Muscle layer of colon (tissue), 2 donors: Measurements from ENCODE around the gene C1QTNF5.

Experiments used
- H3K27ac ChIP-seq: one replicate; pipeline ENCODE4 v1.7.0; 2013; ENCODE audit warnings: low read depth, mild to moderate bottlenecking, low read length, moderate library complexity
- H3K27me3 ChIP-seq, 2 donors: one replicate each; pipeline ENCODE4 v1.7.0; 2013; ENCODE audit warnings: low read length in 2 of 2, mild to moderate bottlenecking in 2 of 2; ENCODE audit not compliant: insufficient read depth in 2 of 2, control insufficient read depth in 1 of 2
- H3K36me3 ChIP-seq: one replicate; pipeline ENCODE4 v1.7.0; 2013; ENCODE audit warnings: mild to moderate bottlenecking, low read length; ENCODE audit not compliant: insufficient read depth
- H3K4me1 ChIP-seq: one replicate; pipeline ENCODE4 v1.7.0; 2013; ENCODE audit warnings: mild to moderate bottlenecking, low read length; ENCODE audit not compliant: insufficient read depth
- H3K4me3 ChIP-seq, 2 donors: one replicate each; pipeline ENCODE4 v1.7.0; 2013; ENCODE audit warnings: low read length in 2 of 2, low read depth in 1 of 2, mild to moderate bottlenecking in 1 of 2, moderate library complexity in 1 of 2
- H3K9ac ChIP-seq: one replicate; pipeline ENCODE4 v1.7.0; 2013; ENCODE audit warnings: low read length
- H3K9me3 ChIP-seq: one replicate; pipeline ENCODE4 v1.7.0; 2013; ENCODE audit warnings: mild to moderate bottlenecking, low read length
- donor health status: abdominal sarcoma.
- donor health status: Adenocarcinoma of cecum.

Gene C1QTNF5

DNA sequence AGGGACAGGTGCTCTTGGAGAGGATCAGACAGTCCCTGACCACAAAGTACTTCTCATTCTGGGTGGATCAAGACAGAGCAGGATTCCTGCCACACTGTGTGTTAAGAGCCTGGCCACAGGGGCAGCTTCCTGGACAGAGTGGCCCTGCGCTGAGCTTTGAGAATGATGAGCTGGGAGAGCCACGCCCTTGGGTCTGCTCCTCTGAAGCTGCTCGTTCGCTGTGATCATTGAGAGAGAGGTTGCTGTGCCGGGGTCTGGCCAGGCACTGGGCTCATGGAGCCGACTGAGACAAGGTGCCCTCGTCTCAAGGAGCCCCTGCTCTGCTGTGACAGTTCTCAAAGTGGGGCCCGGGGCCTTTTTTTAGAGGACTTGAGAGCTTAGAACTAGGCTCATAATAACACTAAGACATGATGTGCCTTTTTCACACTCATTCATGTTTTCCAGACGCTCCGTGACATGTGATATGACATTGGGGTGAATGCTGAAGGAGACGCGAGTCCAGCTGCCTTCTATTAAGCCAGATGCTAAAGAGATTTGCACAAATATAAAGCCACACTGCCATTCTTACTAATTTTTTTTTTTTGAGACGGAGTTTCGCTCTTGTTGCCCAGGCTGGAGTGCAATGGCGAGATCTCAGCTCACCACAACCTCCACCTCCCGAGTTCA lies 7.4 kb upstream of the C1QTNF5 start:
- Histone ChIP-seq H3K27ac (no peak overlapping the region), H3K9ac (no peak overlapping the region), H3K36me3 (no peaks in the 10 kb centered on the region), H3K9me3 (no peaks in the 10 kb centered on the region), H3K27me3 (no peaks in the 10 kb centered on the region), H3K4me3 (no peak overlapping the region), H3K4me1 (no peaks in the 10 kb centered on the region)

DNA sequence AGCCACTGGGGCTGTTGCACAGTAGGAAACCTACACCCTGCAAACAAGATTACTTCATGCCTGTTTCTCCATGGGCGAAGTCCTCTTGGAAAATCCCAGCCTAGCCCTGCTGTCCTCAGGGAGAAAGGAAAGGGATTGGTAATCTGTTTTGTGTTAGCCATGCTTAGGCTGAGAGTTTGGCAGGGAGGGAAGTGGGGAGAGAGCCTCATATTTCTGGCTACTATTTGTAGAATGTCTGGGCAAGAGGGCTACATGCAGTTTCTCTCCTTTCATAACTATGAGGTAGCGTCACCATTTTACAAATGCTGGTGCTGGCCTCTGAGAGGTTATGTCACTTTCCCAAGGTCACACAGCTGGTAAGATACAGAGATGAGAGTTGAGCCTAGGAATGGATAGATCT lies 6.6 kb upstream of the C1QTNF5 start:
- H3K4me3 ChIP-seq, result no peak overlapping the region
- H3K27ac ChIP-seq, result no peak overlapping the region
- no peaks in the 10 kb centered on the region for H3K27me3 ChIP-seq
- H3K4me1 ChIP-seq, result no peaks in the 10 kb centered on the region
- H3K36me3 ChIP-seq, result no peaks in the 10 kb centered on the region
- no peak overlapping the region for H3K9ac ChIP-seq
- no peaks in the 10 kb centered on the region for H3K9me3 ChIP-seq

DNA sequence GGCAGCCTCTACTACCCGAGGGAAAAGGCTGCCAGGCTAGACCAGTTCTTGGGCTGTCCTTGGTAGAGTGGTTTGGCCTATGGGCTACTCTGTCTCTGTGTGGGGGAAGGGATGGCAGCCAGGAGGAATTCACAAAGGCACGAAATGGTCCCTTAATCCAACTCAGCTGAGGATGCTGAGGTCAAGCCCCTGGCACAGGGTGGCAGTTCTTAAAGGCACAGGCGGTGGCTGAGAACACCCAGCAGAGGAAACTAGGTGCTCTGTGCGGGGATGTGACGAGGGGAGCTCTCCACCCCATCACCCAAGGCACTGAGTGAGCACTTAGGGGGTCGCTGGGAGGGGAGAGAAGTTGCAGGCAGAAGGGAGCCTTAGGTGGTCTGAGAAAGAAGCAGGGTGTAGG lies 5.9 kb upstream of the C1QTNF5 start, which contains the start of gene MFRP:
MFRP (minus strand) TSS at position 101 of the 400 bp plus-strand sequence. CDS start 192 bp downstream, outside the sequence.
- H3K9ac ChIP-seq, result no peak within 1 kb of the TSS
- H3K36me3 ChIP-seq, result no peaks in the 10 kb centered on the region
- H3K4me3 ChIP-seq, result no peak within 1 kb of the TSS
- no peak within 1 kb of the TSS for H3K27ac ChIP-seq
- no peaks in the 10 kb centered on the region for H3K4me1 ChIP-seq
- no peaks in the 10 kb centered on the region for H3K9me3 ChIP-seq
- H3K27me3 ChIP-seq, result no peaks in the 10 kb centered on the region

DNA sequence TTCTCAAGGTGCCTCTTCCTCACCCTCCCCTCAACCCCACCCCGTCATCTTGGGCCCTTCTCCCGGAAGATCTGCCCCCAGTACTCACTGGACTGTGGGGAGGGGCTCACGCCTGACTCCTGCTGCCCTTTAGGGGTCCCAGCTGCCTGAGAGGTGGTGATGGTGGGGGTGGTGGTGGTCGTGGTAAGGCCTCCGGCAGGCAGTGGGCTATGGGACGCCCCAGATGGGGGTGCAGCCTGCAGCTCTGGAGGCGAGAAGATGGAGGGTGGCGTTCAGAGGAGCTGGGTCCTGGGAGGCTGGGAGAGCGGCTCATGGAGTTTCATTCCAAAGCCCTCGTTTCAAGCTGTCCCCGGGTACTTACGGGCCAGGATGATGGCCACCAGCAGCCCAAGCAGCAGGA lies 5.0 kb upstream of the C1QTNF5 start:
- peaks cover 0 to 6% of the 10 kb centered on the region in 2 donors for H3K27me3 ChIP-seq
- H3K4me1 ChIP-seq, result peaks cover 6% of the 10 kb centered on the region
- H3K4me3 ChIP-seq, result no peak overlapping the region
- H3K36me3 ChIP-seq, result no peaks in the 10 kb centered on the region
- H3K9me3 ChIP-seq, result no peaks in the 10 kb centered on the region
- no peak overlapping the region for H3K9ac ChIP-seq
- no peak overlapping the region for H3K27ac ChIP-seq

DNA sequence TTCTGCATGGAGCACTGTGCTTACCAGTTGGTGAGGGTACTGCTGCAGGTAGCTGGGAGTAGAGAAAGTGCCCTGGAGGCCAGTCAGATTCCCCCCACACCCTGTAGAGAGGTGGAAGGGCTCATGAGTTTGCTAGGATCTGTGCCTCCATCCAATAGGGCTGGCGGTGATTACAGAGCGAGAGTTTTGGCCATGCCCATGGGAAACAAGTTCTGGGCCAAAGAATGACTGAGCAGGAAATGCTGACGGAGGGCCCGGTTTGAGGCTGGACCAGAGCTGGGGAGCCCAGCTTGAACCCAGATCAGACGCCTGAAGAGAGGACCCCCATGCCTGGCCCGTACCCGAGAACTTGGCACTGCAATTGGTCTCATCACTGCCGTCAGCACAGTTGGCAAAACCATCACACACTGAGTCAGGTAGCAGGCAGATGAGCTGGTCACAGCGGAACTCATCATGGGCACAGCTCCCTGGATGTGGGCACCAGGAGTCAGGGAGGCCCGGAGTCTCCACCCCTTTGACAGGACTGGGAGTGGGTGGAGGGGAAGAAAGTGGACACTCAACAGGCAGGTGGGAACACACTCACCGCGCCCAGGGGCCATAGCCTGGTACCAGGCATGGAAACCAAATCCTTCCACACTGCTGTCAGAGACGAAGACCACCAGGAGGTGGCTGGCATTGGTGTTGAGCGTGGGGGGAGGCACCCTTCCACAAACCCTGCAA lies 3.8 kb upstream of the C1QTNF5 start:
- Histone ChIP-seq H3K36me3 (no peaks in the 10 kb centered on the region), H3K27me3 (peaks cover 0 to 9% of the 10 kb centered on the region in 2 donors), H3K9ac (no peak overlapping the region), H3K4me3 (no peak overlapping the region), H3K4me1 (peaks cover 7% of the 10 kb centered on the region), H3K9me3 (no peaks in the 10 kb centered on the region), H3K27ac (no peak overlapping the region)

DNA sequence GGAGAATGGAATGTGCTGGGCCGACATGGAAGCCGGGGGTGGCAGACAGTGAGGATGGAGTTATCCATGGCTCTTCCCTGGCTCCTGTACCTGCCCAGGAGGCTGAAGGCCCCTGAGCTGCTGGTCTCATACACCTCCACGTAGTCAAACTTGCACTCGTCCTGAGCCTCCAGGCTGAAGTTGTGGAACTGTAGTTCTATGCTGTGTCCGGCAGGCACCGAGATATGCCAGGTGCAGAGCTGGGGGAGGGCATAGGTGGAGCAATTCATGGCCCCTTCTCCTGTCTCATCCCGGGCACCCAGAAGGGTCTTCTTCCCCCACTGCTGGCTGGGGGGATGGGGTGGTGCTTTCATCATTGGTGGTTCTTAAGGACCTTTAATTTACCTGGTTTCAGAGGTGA lies 3.0 kb upstream of the C1QTNF5 start:
- Histone ChIP-seq H3K4me3 (no peak overlapping the region), H3K36me3 (no peaks in the 10 kb centered on the region), H3K27ac (no peak overlapping the region), H3K9ac (no peak overlapping the region), H3K9me3 (no peaks in the 10 kb centered on the region), H3K4me1 (peaks cover 14% of the 10 kb centered on the region), H3K27me3 (peaks cover 0 to 11% of the 10 kb centered on the region in 2 donors)

DNA sequence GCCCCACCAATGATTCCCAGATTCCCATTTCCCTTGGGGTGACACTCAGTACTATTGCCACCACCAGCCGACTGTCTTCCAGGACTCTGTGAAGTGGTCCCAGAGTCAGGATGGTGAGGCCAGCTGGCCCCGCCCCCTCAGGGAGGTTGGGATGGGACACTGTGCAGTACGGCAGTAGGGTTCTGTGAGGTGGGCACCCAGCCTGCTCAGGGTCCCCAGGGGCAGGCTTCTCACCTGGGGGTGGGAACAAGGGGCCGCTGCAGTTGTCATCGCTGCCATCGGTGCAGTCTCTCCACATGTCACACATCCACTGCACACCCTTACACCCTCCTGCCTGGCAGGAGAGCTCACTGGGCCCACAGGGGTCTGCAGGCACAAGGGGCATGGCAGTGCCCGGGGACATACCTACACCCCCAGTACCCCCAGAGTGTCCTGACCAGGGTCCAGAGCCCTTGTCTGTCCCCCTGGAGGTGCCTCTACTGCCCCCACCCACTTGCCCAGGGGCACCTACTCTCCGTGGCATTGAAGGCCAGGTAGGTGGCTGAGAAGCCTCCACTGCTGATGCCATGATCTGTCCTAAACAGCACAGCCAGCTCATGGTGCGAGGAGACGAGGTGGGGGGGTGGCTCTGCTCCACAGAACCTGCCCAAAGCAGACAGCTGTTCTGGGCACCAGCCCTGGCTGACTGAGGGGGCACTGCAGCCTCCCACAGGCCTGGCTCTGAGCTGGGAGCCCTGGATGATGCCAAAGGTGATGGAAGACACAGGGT lies 1.9 kb upstream of the C1QTNF5 start:
- Histone ChIP-seq H3K27me3 (peaks cover 0 to 11% of the 10 kb centered on the region in 2 donors), H3K4me3 (no peak overlapping the region), H3K9ac (no peak overlapping the region), H3K36me3 (no peaks in the 10 kb centered on the region), H3K9me3 (no peaks in the 10 kb centered on the region), H3K4me1 (peaks cover 26% of the 10 kb centered on the region), H3K27ac (no peak overlapping the region)

DNA sequence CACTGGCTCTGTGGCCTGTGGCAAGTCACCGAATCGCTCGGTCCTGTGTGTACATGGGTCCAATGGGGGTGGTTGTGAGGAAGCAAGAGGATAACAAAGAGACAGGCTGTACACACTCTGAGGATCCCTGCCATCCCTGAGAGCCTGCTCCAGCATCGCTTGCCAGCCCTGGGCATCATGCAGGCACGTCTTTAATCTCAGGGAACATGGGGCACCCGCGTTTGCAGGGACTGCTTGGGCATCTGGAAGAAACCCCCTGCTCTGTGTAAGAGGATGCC lies 1.3 kb upstream of the C1QTNF5 start:
- Histone ChIP-seq H3K27me3 (peaks cover 0 to 11% of the 10 kb centered on the region in 2 donors), H3K4me1 (peaks cover 29% of the 10 kb centered on the region), H3K9me3 (no peaks in the 10 kb centered on the region), H3K4me3 (no peak overlapping the region), H3K9ac (no peak overlapping the region), H3K36me3 (no peaks in the 10 kb centered on the region), H3K27ac (no peak overlapping the region)

DNA sequence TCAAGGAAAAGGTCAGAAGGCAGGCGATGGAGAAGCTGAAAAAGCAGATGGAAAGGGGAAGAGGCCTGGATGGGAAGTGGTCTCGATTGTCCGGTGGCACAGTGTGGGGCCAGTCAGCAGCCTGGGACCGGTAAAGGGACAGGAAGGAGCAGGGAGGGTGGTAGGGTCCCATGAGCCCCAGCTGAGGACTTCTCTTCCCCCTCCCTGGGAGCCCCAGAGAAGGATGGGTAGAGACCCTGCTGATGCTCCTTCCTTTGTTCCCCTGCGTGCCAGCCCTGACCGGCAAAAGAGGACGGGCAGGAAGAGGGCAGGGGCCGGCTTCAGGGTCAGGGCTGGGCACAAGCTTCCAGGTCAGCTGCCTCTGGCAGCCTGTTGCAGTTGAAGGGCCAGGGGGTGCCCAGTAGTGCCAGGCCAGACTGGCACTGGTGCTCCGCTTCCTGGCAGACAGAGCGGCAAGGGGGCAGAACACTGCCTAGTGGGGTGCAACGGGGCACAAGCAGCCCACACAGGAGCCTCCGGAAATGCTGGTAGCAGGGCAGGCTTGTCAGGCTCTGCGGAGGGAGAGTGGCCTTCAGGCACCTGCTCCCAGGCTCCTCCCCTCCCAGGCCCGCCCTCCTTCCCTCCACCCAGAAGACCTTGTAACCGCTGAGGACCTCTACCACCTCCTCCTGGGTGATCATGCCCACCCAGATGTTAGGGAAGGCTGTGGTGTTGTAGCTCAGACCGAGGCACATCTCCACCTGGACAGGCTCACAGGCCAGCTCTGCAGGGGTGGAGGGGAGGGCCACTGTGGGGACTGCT lies 739 bp upstream of the C1QTNF5 start:
- Histone ChIP-seq H3K4me1 (peaks cover 29% of the 10 kb centered on the region), H3K27me3 (peaks cover 0 to 11% of the 10 kb centered on the region in 2 donors), H3K27ac (no peak overlapping the region), H3K4me3 (peak overlapping the region in 1 of 2 donors; percentile 38), H3K9ac (no peak overlapping the region), H3K36me3 (peaks cover 4% of the 10 kb centered on the region), H3K9me3 (no peaks in the 10 kb centered on the region)

DNA sequence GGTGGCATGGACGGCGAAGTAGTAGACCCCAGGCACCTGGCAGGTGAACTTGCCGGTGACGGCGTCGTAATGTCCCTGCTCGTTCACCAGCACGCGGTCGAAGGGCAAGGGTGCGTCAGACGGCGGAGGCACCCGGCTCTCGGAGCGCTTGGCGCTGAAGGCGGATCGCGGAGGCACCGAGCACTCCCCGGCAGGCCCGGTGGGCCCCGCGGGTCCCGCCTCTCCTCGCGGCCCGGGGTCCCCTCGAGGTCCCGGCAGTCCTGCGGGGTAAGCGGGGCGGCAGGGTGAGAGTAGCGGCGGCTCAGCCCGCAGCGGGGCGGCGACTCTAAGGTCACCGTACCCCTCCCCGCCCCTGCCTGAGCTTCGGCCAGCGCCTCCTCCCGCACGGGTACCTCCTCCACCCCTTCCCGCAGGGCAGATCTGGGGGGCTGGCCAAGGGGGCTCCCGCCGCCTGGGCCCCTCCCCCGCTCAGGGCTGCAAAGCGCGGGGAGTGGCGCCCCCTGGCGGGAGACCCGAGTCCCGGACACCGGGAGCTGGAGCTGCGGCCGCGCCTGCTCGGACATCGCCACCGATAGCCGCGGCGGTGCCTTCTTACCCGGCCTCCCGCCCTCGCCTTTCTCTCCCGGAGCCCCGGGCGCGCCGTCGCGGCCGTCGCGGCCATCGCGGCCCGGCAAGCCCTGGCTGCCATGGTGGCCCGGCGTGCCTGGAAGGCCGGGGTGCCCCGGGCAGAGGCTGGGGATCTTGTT lies 921 bp downstream of the C1QTNF5 start:
- peak overlapping the region; percentile 27 for H3K27ac ChIP-seq
- no peaks in the 10 kb centered on the region for H3K9me3 ChIP-seq
- H3K36me3 ChIP-seq, result peaks cover 8% of the 10 kb centered on the region
- H3K4me3 ChIP-seq, result peak overlapping the region; percentile 22 to 38
- H3K4me1 ChIP-seq, result peaks cover 40% of the 10 kb centered on the region
- H3K27me3 ChIP-seq, result peaks cover 0 to 11% of the 10 kb centered on the region in 2 donors
- no peak overlapping the region for H3K9ac ChIP-seq
